Thyroid gland (tissue), 4 donors: ENCODE measurements around the gene MS4A14. TPM values are rescaled to one million over a fixed set of nuclear protein-coding genes. Genes with fewer than 3 reads are reported as not detected.

ENCODE experiments used
- DNase-seq, 2 donors: peaks; one replicate each; pipeline ENCODE4 v3.0.0-alpha.2; 2019
- H3K27ac ChIP-seq, 3 donors: fragments of 200-600 bp; sonication (generic); 1 replicate in 2 of 3; 2 replicates in 1 of 3; pipeline ENCODE4 v1.5.1; 2016 to 2019; ENCODE audit warnings: mild to moderate bottlenecking in 1 of 3, moderate library complexity in 1 of 3
- H3K27me3 ChIP-seq: fragments of 200-600 bp; sonication (generic); one replicate; pipeline ENCODE4 v1.5.1; 2019
- H3K36me3 ChIP-seq, 2 donors: fragments of 200-600 bp; sonication (generic); one replicate each; pipeline ENCODE4 v1.5.1; 2016 to 2019
- H3K4me1 ChIP-seq, 2 donors: fragments of 200-600 bp; sonication (generic); one replicate each; pipeline ENCODE4 v1.5.1; 2017 to 2019
- H3K4me3 ChIP-seq, 3 donors: fragments of 200-600 bp; sonication (generic); replicated peaks in 1 of 3; 1 replicate in 2 of 3; 2 replicates in 1 of 3; pipeline ENCODE4 v1.5.1; 2016; ENCODE audit warnings: mild to moderate bottlenecking in 1 of 3
- H3K9me3 ChIP-seq: fragments of 200-600 bp; sonication (generic); one replicate; pipeline ENCODE4 v1.5.1; 2017
- CTCF ChIP-seq, 6 experiments: fragments of 200-600 bp in 3 of 6; fragments of 450-650 bp in 3 of 6; sonication (generic) in 3 of 6; IDR thresholded peaks; one replicate each; pipeline ENCODE4 v1.5.1; 2016 to 2019; ENCODE audit warnings: antibody characterized with exemption in 6 of 6, mild to moderate bottlenecking in 2 of 6, inconsistent platforms in 1 of 6, moderate library complexity in 1 of 6
- POLR2A ChIP-seq, 2 donors: fragments of 450-650 bp; IDR thresholded peaks; one replicate each; pipeline ENCODE4 v1.6.1; 2017; ENCODE audit warnings: antibody characterized with exemption in 2 of 2, mild to moderate bottlenecking in 2 of 2, moderate library complexity in 1 of 2
- WGBS, 2 donors: methylation state at CpG; one replicate each; pipeline ENCODE4 v1.1.5; 2017; 5-methylcytosine and 5-hydroxymethylcytosine counted together
- intact Hi-C: fragments of 100-400 bp; cut with DNase I; formaldehyde crosslinking; loops from one replicate; pipeline ENCODE4 v1.15.1; 2023
- total RNA-seq, 4 donors: library from RNA; depleted of rRNA; stranded (reverse); fragments of >200 nt; gene quantifications; one replicate each; pipeline ENCODE4 v1.2.3, GENCODE V29; 2016

The MS4A14 gene
- total RNA-seq, 4 donors from 2014 or later: 0.49 to 1.6 (median 0.92) TPM

- no peak overlapping the region for H3K27ac ChIP-seq
- intact Hi-C loops: no loop called here
- no peaks in the 10 kb centered on the region for H3K27me3 ChIP-seq
- 51 to 63% methylated on average over 5 of the region's 5 CpGs for WGBS, 2 donors
- no peaks in the 10 kb centered on the region for H3K4me1 ChIP-seq
- H3K4me3 ChIP-seq: no peak overlapping the region
- H3K36me3 ChIP-seq: no peaks in the 10 kb centered on the region
- no peaks in the 10 kb centered on the region for H3K9me3 ChIP-seq
- TF ChIP-seq CTCF (IDR thresholded peaks at IDR 0.05) (no peak), POLR2A (IDR thresholded peaks at IDR 0.05) (no peak)
- no peak for DNase-seq
Observed at GRCh38 chr11:60389279-60389910, 6.9 kb upstream of the MS4A14 start.

DNA sequence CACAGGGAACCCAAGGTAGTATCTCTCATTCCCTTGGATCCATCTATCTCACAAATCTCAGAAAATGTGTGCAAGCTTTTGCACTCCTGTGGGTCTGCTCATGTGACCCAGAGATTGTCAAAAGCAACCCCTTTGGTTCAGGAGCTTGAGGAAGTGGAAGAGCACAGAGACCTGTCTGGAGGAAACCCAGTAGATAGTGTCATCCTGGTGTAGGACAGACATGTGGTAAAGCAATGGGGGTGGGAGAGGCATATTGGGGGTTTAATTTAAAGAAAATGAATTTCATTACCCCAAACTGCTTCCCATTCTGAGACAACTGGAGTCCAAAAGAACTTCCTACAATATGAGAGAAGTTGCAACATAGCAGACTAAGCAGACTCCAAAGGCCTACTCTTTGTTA is 5.8 kb upstream of the MS4A14 start:
- intact Hi-C loops: no loop called here
- Histone ChIP-seq H3K9me3 (no peaks in the 10 kb centered on the region), H3K4me3 (no peak overlapping the region), H3K27me3 (no peaks in the 10 kb centered on the region), H3K36me3 (no peaks in the 10 kb centered on the region), H3K4me1 (no peaks in the 10 kb centered on the region), H3K27ac (no peak overlapping the region)
- no peak for DNase-seq
- no peak for TF ChIP-seq POLR2A (IDR thresholded peaks at IDR 0.05)
- TF ChIP-seq CTCF (IDR thresholded peaks at IDR 0.05): no peak

DNA sequence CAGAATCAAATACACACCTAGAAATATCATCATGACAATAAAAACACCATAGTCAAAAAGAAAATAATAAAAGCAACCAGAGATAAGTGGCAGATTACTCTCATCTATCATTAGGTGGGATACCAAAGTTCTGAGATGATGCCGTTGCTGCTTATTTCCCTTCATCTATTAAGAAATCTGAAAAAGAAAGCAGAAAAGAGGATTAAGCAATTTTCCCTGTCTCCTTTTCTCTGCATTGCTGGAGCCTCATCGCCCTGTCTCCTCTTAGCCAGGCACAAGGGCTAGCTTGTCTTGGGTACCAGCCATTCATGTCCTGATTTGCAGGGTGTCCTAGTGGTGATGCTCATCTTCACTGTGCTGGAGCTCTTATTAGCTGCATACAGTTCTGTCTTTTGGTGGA is 3.9 kb upstream of the MS4A14 start:
- WGBS, 2 donors: 80 to 85% methylated on average over 2 of the region's 2 CpGs
- Histone ChIP-seq H3K4me1 (no peaks in the 10 kb centered on the region), H3K9me3 (no peaks in the 10 kb centered on the region), H3K36me3 (no peaks in the 10 kb centered on the region), H3K4me3 (no peak overlapping the region), H3K27me3 (no peaks in the 10 kb centered on the region), H3K27ac (no peak overlapping the region)
- DNase-seq: no peak
- TF ChIP-seq CTCF (IDR thresholded peaks at IDR 0.05): no peak
- no peak for TF ChIP-seq POLR2A (IDR thresholded peaks at IDR 0.05)
- intact Hi-C loops: no loop called here

- WGBS, 2 donors: 78 to 81% methylated on average over 5 of the region's 5 CpGs
- H3K4me3 ChIP-seq: no peak overlapping the region
- intact Hi-C loops: no loop called here
Observed at GRCh38 chr11:60393016-60393415, 3.2 kb upstream of the MS4A14 start.

More at GRCh38 chr11:60393016-60393415, 3.2 kb upstream of the MS4A14 start:
- Histone ChIP-seq H3K4me1 (no peaks in the 10 kb centered on the region), H3K27ac (no peak overlapping the region), H3K9me3 (no peaks in the 10 kb centered on the region), H3K36me3 (no peaks in the 10 kb centered on the region), H3K27me3 (no peaks in the 10 kb centered on the region)
- TF ChIP-seq CTCF (IDR thresholded peaks at IDR 0.05): no peak
- no peak for TF ChIP-seq POLR2A (IDR thresholded peaks at IDR 0.05)
- DNase-seq: no peak
